ENCODE measurements around the gene CTNNBL1.

- TF ChIP-seq CTCF (conservative IDR thresholded peaks at IDR 0.05; ENCODE audit: low read depth, low read length): peak; percentile 73
- no peak for TF ChIP-seq EZH2 (IDR thresholded peaks at IDR 0.05; ENCODE audit: low read length, unreplicated experiment)
- no peak for TF ChIP-seq EZH2phosphoT487 (IDR thresholded peaks at IDR 0.05; ENCODE audit: borderline replicate concordance, low read length)
Observed at GRCh38 chr20:37651932-37652331, 41.9 kb upstream of the CTNNBL1 start.
